ENCODE measurements around the gene WRAP73.
"Not testable (repeated sequence)": the region's sequence is repeated elsewhere in the genome, so short reads cannot be mapped to it uniquely, and the experiment has no call there.

The WRAP73 gene

GRCh38 chr1:3630161-3630611 is 19.7 kb downstream of the WRAP73 start:
- no peak for DNase-seq (ENCODE audit: low read depth)

- no peak for DNase-seq (ENCODE audit: low read depth)
Observed at GRCh38 chr1:3629561-3630160, 20.2 kb downstream of the WRAP73 start.

- DNase-seq (ENCODE audit: low read depth): no peak
Observed at GRCh38 chr1:3628445-3628844, 21.5 kb downstream of the WRAP73 start.

DNA sequence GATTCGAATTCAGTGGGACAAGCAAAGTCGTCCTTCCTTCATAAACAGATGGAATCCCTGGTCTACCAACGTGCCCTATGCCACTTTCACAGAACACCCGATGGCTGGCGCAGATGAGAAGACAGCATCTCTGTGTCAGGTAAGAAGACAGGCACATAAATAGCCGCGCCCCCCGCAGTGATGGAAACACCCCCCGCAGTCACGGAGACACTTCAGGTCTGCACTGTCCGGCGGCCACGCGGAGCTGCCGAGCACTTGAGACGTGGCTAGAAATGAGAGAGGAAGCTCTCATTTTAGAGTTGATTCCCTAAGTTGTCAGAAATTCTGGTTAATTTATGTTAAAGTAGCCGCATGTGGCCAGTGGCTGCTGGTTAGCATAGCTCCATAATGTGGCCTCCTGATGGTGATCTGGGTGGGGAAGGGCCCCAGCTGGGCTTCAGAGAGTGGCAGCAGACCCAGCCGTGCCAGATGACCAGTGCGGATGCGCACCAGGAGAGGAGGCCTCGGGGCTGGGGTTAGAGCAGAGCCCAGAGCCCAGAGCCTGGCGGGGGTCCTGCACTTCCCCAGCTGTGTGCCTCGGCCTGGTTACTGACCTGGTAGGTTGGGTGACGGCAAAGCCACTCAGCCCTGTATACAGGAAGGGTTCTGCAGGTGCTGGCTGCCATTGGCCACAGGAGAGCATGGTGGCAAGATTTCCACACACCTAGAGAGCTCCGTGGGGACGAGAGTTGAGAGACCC is 22.2 kb downstream of the WRAP73 start:
- DNase-seq (ENCODE audit: low read depth): no peak

DNA sequence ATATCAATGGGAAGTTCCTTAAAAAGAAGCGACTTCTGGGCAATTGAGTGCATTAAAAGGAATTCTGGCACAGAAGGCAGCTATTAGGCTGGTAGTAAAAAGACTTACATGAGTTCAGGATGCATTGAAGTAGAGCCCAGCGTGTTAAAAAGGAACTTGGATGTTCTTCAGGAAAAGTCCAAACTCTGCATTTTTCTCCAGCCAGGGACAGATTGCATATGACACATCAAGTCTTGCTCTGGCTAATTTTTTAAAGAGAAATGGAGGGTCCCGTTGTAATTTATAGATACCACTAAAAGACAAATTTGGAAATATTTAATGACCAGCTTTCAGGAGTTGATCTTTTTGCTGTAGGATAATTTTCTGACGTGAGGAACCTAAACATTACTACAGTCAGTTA is 23.9 kb downstream of the WRAP73 start:
- no peak for DNase-seq (ENCODE audit: low read depth)

DNA sequence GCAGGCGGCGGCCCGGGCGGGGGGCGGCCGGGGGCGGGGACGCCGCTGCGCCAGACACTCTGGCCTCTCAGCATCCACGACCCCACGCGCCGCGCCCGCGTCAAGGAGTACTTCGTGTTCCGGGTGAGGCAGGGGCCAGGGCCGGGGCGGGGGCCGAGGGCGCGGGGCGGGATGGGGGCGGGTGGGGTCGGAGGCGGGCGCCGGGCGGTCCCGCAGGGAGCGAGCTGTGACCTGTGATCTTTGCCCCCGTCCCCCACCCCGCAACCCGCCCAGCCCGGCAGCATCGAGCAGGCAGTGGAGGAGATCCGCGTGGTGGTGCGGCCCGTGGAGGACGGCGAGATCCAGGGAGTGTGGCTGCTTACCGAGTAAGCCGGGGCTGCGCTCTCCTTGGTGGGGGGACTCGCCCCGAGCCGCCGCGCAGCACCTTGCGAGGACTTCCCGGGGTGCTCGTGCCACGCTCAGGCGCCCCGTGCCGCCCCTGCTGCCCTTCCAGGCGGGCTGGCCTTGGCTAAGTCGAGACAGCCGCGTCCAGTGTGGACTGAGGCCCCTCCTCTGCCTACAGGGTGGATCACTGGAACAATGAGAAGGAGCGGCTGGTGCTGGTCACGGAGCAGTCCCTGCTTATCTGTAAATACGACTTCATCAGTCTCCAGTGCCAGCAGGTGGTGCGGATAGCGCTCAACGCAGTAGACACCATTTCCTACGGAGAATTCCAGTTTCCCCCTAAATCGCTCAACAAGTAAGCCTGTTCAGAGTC is 24.6 kb downstream of the WRAP73 start:
- peak; percentile 24 for DNase-seq (ENCODE audit: low read depth)

DNA sequence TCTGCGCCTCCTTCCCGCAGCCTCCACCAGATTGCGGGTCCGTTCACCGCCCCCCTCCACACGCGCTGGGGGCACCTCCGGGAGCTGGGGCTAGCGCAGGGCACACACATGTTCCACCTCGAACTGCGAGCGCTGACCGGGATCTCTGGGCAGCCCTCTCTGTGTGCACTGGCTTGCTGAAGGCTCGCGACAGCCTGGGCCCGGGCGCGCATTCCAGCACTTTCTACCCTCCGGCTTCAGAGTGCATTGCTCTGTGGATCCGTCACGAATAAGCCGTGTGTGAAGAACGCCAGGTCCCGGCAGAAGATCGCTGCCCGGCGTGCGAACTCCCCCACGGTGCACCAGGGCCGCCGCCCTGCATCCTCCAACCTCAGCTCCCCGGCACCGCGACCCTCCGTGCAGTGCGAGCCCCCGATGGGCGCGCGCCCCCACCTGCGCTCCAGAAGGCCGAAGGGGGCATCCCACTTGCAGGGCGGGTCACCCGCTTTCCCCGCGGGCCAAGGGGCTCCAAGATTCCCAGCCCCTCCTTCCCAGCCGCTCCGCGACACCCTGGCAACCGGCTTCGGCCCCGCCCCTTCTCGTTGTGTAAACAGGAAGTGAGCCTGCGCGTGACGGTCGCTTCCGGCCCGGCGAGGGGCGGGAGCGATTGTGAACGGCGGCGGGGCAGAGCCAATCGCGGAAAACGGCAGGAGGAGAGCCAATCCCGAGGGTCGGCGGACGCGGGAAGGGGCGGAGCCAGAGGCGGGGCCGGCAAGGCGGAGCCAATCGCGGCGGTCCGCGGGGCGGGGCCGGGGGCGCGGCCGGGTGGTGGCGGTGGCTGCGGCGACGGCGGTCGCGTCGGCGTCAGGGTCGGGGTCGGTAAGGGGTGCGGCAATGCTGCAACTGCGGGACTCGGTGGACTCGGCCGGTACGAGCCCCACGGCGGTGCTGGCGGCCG is 25.4 kb downstream of the WRAP73 start, which contains the start of gene TPRG1L:
TPRG1L (plus strand) TSS at position 816 of the 937 bp plus-strand sequence; CDS start at position 874, 58 bp downstream.
- DNase-seq (ENCODE audit: low read depth): peak; percentile 98

DNA sequence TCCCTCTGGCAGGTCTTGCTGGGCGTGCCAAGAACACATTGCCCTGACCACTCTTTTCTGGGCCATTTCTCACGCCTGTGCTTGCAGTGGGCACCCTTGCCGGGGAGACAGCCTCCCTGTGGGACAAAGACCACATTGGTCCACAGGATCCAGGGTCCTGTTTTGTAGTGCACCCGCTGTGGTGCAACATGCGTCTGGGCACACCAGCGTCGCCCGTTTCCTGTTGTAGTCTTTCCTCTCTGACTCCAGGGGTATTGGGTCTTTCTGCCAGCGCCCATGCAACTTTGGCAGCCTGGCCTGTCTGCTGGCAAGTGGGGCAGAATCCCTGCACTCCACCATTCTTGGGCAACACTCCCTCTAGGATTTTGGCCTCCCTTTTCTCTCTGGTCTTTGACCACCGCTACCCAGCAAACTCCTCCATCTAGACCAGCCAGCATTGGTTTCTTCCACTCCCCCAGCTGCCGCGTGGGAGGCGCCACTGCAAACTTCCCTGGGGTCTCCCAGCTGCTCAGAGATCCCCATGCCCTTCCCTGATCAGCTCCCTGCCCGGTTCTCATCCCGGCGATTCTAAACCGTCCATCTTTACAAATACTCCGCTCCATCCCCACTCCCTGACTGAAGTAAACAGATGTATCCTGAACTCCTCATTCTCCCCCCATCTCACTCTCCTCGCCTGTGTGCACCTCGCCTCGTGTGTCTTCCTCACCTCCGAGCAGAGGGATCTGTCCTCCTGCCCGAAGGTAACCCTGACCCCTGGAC is 26.3 kb downstream of the WRAP73 start:
- DNase-seq (ENCODE audit: low read depth): no peak

GRCh38 chr1:3622102-3622501 is 27.8 kb downstream of the WRAP73 start:
- DNase-seq (ENCODE audit: low read depth): not testable (repeated sequence)

DNA sequence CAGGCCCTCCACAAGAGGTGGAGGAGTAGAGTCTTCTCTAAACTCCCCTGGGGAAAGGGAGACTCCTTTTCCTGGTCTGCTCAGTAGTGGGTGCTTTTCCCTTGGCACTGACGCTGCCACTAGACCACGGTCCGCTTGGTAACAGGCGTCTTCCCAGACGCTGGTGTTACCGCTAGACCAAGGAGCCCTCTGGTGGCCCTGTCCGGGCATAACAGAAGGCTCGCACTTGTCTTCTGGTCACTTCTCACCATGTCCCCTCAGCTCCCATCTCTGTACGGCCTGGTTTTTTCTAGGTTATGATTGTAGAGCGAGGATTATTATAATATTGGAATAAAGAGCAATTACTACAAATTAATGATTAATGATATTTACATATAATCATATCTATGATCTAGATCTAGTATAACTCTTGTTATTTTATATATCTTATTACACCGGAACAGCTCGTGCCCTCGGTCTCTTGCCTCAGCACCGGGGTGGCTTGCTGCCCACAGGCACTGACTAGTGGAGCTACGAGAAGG is 28.7 kb downstream of the WRAP73 start:
- not testable (repeated sequence) for DNase-seq (ENCODE audit: low read depth)

GRCh38 chr1:3620708-3621107 is 29.2 kb downstream of the WRAP73 start:
- no peak for DNase-seq (ENCODE audit: low read depth)

- peak; percentile 68 for DNase-seq (ENCODE audit: low read depth)
Observed at GRCh38 chr1:3618881-3619671, 30.8 kb downstream of the WRAP73 start.

DNA sequence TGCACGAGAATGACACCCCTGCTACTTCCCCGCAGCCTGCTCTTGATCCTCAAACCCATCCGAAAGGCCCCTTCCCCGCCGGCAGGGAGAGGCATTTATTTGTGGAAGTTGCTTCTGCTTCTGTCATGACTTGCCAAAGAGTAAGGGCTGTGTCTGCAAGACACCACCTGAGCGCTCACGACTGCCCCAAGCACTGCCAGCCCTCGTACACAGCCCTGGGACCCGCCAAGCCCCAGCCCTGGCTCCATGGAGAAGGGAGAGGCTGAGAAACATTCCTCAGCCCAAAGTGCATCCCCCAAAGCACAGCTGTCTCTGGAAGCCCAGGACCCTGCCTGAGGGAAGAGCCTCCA is 31.4 kb downstream of the WRAP73 start:
- no peak for DNase-seq (ENCODE audit: low read depth)

DNA sequence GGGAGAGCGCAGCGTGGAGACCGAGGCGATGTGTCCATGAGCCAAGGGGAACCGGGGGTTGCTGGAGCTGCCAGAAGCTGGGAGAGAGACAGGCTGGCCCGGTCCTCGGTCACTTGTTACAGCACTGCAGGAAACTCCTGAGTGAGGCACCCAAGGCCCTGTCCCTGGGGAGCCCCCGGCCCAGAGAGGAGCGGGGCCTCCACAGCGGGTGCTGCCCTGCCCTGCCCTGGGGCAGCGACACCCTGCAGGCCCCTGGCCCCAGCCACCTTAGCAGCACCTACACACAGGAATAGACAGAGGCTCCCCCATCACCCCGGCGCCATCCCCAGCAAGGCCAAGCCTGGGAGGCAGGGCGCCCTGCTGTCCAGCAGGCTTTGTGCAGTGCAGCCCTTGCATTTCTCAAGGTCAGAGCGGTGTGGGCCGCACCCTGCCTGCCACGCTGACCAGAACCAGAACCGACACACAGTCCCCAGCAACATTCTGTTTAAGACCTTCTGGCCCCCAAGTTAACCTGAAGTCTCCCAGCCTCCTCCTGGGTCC is 32.0 kb downstream of the WRAP73 start:
- no peak for DNase-seq (ENCODE audit: low read depth)

GRCh38 chr1:3616861-3617260 is 33.0 kb downstream of the WRAP73 start:
- no peak for DNase-seq (ENCODE audit: low read depth)

DNA sequence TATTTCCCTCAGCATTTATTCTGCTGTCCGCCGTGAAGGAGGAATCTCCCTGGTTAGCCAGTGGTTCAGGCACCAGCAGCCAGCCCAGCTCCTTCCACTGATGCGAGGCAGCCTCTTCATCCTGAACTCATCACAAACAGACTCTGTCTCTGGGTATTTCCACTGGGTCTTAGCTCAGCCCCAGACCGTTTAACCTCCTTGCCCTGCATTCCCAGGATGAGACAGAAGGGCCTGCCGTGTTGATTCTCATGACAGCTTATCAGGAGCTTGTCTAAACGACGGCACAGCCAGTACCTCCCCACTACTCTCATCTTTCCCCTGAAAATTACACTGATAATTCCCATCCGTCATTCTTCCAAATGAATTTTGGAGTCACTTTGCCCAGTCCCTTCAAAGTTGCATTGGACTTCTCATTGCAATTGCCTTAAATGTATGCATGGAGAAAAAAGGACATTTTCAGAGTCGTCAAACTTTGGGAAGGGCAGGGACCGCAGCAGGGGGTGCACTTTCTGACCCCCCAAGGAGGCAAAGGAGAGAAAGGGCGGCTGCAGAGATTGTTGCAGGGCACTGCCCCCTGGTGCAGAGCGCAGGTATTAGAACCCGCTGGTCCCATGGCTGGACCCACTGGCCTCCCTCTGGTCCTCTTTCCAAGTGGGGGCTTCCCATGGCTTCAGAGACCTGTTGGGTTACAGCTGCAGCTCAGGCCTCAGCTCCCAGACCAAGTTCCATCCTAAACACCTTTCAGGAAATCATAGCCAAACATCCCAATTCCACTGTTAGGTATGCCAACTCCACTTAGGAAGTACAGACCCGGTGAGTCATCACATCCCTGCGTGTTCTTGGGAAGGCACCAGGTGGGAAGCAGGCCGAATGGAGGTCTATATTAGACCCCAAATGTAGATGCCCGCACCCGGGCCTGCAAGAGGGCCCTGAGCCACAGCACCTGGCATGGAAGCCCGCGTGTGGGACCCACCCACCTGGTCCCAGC is 34.9 kb downstream of the WRAP73 start:
- no peak for DNase-seq (ENCODE audit: low read depth)

- no peak for DNase-seq (ENCODE audit: low read depth)
Observed at GRCh38 chr1:3612123-3612522, 37.8 kb downstream of the WRAP73 start.

Measured in activated T-cell treated with anti-CD3 and anti-CD28 coated beads for 1 hour (primary cell).